ENCODE measurements around the gene DOC2B.

DNA sequence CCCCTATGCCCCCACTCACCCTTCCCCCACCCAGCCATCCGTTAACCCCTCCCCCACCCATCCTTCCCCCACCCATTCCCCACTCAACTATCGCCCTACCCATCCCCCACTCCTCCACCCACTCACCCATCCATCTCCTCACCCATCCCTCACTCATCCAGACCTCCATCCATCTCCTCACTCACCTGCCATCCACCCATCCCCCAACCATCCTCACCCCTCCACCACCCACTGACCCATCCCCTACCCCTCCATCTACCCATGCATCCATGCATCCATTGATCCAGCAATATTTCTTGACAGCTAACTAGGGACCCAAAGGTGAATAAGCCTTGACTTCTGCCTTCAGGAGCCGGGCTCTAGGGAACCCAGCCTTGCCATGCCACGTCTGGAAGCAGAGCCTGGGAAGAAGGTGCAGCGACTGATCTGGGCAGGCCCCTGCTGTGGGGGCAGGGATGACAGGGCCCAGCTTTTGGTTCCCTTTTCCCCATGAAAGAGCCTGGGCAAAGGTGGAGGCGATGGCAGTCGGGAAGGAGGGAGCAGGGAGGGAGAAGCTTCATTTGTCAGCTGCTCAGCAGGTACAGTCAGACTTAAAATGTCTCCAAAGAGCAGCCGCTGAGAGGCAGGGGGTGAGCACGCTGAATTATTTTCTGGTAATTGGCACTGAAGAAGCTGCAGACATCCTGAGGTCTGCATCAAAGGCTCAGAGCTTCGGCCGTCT lies 23.1 kb upstream of the DOC2B start:
- TF ChIP-seq, protein P1, sequence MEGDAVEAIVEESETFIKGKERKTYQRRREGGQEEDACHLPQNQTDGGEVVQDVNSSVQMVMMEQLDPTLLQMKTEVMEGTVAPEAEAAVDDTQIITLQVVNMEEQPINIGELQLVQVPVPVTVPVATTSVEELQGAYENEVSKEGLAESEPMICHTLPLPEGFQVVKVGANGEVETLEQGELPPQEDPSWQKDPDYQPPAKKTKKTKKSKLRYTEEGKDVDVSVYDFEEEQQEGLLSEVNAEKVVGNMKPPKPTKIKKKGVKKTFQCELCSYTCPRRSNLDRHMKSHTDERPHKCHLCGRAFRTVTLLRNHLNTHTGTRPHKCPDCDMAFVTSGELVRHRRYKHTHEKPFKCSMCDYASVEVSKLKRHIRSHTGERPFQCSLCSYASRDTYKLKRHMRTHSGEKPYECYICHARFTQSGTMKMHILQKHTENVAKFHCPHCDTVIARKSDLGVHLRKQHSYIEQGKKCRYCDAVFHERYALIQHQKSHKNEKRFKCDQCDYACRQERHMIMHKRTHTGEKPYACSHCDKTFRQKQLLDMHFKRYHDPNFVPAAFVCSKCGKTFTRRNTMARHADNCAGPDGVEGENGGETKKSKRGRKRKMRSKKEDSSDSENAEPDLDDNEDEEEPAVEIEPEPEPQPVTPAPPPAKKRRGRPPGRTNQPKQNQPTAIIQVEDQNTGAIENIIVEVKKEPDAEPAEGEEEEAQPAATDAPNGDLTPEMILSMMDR (IDR thresholded peaks at IDR 0.05; ENCODE audit: low read depth, low read length, poor library complexity, severe bottlenecking): no peak
- TF ChIP-seq EZH2phosphoT487 (IDR thresholded peaks at IDR 0.05; ENCODE audit: borderline replicate concordance, low read length): no peak

Data from DOHH2 (cell line).